ENCODE results near the gene AFG3L2. TPM values are rescaled to one million over a fixed set of nuclear protein-coding genes. Genes with fewer than 3 reads are reported as not detected.

AFG3L2 gene
- total and polyA plus RNA-seq, 5 experiments from 2014 or later = 27.0 to 42.1 (median 37.7) TPM

GRCh38 chr18:12304351-12305210 lies 72.4 kb downstream of the AFG3L2 start:
- ATAC-seq = no peak
- Mint-ChIP-seq H3K27me3 (peaks cover 19 to 60% (median 37%) of the 10 kb centered on the region in 5 donors), H3K9me3 (peaks cover 0 to 2% (median 0%) of the 10 kb centered on the region in 9 donors), H3K4me1 (peaks cover 3 to 22% (median 15%) of the 10 kb centered on the region in 4 donors), H3K27ac (no peak overlapping the region), H3K36me3 (peaks cover 0 to 5% (median 0%) of the 10 kb centered on the region in 3 donors), H3K4me3 (peak overlapping the region in 1 of 10 donors; percentile 33)
- POLR2A ChIA-PET = no interaction called here
- DNase-seq = no peak

- Mint-ChIP-seq H3K4me3 (no peak overlapping the region), H3K4me1 (peaks cover 3 to 17% (median 14%) of the 10 kb centered on the region in 4 donors), H3K27ac (no peak overlapping the region), H3K9me3 (peaks cover 0 to 2% (median 0%) of the 10 kb centered on the region in 9 donors), H3K27me3 (peaks cover 15 to 54% (median 33%) of the 10 kb centered on the region in 5 donors), H3K36me3 (peaks cover 0 to 3% (median 0%) of the 10 kb centered on the region in 3 donors)
- DNase-seq (no peak), ATAC-seq (no peak)
- POLR2A ChIA-PET = no interaction called here
Observed at GRCh38 chr18:12302391-12303147, 74.5 kb downstream of the AFG3L2 start.

DNA sequence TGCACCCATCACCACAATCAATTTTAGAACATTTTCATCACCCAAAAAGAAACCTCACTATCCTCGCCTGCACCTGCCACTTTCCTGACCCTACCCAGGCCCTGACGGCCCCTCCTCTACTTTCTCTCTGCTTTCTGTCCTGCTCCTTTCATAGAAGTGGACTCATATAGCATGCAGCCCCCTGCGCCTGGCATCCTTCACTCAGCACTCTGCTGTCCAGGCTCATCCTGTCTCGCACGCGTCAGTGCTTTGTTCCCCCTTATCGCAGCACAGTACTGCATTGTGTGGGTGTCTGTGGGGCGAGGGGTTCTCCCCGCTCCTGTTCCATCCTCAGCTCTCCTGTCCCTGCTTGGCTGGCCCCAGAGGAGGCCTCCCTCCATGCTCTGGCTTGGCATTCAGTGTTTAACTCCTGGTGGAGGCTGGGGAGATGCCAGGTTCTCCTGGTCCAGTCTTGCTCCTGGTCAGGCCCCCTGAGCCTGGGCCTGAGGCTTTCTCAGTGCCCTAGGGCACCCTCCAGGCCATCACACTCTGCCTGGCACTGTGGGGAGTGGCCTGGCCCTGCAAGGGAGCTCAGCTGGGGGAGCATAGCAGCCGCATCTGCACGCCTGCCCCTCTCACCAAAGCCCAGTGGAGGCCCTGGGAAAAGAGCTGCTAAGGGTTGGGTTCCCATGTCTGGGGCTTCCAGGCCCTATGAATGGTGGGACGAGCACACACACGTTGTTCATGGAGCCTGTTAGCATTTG lies 75.6 kb downstream of the AFG3L2 start:
- peaks cover 0 to 3% (median 0%) of the 10 kb centered on the region in 3 donors for H3K36me3 Mint-ChIP-seq
- no peak overlapping the region for H3K27ac Mint-ChIP-seq
- peaks cover 0 to 2% (median 0%) of the 10 kb centered on the region in 9 donors for H3K9me3 Mint-ChIP-seq
- DNase-seq (no peak), ATAC-seq (no peak)
- POLR2A ChIA-PET = no interaction called here
- H3K4me1 Mint-ChIP-seq = peaks cover 0 to 6% (median 3%) of the 10 kb centered on the region in 4 donors
- H3K4me3 Mint-ChIP-seq = no peak overlapping the region
- peaks cover 11 to 43% (median 23%) of the 10 kb centered on the region in 5 donors for H3K27me3 Mint-ChIP-seq

DNA sequence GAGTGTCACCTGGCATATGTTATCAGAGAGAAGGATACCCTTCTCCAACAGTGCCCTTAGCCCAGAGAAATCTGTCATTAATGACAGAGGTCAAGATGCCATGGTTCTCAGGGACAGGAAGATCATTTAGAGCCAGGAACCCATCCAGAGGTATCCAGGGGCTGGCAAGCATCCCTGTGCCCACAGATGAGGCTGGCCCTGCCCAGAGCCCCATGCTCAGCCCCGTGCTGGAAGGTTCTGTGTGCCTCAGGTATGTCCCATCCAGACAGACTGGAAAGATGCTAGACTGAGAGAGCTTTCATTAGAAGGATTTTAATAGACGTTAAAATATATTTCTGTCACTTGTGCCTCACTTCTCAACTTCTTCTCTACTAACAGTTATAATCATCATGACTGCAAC lies 77.2 kb downstream of the AFG3L2 start:
- H3K4me3 Mint-ChIP-seq = no peak overlapping the region
- no peak overlapping the region for H3K27ac Mint-ChIP-seq
- DNase-seq (no peak), ATAC-seq (no peak)
- no peaks in the 10 kb centered on the region for H3K36me3 Mint-ChIP-seq
- POLR2A ChIA-PET = no interaction called here
- no peaks in the 10 kb centered on the region for H3K4me1 Mint-ChIP-seq
- peaks cover 8 to 27% (median 12%) of the 10 kb centered on the region in 5 donors for H3K27me3 Mint-ChIP-seq
- peaks cover 0 to 2% (median 0%) of the 10 kb centered on the region in 9 donors for H3K9me3 Mint-ChIP-seq

- ATAC-seq (no peak), DNase-seq (no peak)
- H3K27me3 Mint-ChIP-seq = peaks cover 9 to 19% (median 11%) of the 10 kb centered on the region in 5 donors
- no peak overlapping the region for H3K27ac Mint-ChIP-seq
- no peak overlapping the region for H3K4me3 Mint-ChIP-seq
- H3K36me3 Mint-ChIP-seq = no peaks in the 10 kb centered on the region
- POLR2A ChIA-PET = no interaction called here
- peaks cover 0 to 2% (median 0%) of the 10 kb centered on the region in 9 donors for H3K9me3 Mint-ChIP-seq
- H3K4me1 Mint-ChIP-seq = no peaks in the 10 kb centered on the region
Observed at GRCh38 chr18:12296457-12296856, 80.6 kb downstream of the AFG3L2 start.

DNA sequence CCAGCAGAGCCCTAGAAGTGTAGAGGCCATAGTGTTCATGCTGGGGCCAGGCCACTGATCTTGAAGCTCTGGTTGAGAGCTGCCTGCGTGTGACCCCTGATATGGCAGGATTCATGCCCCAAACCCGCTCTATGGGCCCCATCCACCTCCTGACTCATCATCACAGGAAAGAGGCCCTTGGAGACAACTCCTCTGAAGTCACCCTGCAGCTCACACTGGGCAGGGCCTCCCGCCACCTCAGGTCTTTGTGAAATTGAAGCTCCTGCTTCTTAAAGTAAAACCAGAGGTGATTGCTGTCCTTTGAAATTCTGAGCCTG lies 81.0 kb downstream of the AFG3L2 start:
- ATAC-seq (no peak), DNase-seq (no peak)
- Mint-ChIP-seq H3K9me3 (peaks cover 0 to 2% (median 0%) of the 10 kb centered on the region in 9 donors), H3K36me3 (no peaks in the 10 kb centered on the region), H3K4me3 (no peak overlapping the region), H3K27me3 (peaks cover 11 to 19% (median 13%) of the 10 kb centered on the region in 5 donors), H3K27ac (no peak overlapping the region), H3K4me1 (no peaks in the 10 kb centered on the region)
- POLR2A ChIA-PET = no interaction called here

DNA sequence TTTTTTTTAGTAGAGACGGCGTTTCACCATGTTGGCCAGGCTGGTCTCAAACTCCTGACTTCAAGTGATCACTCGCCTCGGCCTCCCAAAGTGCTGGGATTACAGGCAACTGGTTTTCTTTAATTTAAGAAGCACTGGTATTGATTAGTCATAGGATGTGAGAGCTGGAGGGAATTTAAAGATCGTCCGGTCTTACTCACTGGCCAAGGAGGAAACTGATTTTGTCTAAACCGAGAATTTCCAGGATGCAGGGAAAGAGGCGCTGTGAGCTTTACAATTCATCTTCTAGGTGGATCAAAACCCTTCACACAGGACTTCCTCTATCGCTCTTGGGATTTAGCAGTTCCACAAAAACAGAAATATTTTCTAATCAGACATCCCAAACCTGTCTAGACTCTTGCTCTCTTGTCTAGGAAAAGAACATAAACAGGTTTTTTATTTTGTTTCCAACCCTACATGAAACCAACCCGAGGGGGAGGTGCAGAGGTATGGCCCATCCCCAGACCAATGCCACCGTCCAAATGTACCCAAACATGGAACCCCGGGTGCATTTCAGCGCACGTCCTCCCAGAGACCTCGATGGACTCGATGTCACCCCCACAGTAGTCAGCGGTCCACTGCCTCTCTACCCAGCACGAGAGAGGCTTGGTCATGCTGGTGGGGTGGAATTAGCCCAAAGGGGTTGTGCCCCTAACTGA lies 81.5 kb downstream of the AFG3L2 start:
- Mint-ChIP-seq H3K4me3 (no peak overlapping the region), H3K27me3 (peaks cover 9 to 15% (median 13%) of the 10 kb centered on the region in 5 donors), H3K9me3 (peaks cover 0 to 2% (median 0%) of the 10 kb centered on the region in 9 donors), H3K27ac (no peak overlapping the region), H3K36me3 (no peaks in the 10 kb centered on the region), H3K4me1 (no peaks in the 10 kb centered on the region)
- DNase-seq = no peak
- ATAC-seq = no peak
- POLR2A ChIA-PET = no interaction called here

GRCh38 chr18:12293831-12294230 lies 83.2 kb downstream of the AFG3L2 start:
- Mint-ChIP-seq H3K4me3 (no peak overlapping the region), H3K36me3 (no peaks in the 10 kb centered on the region), H3K4me1 (no peaks in the 10 kb centered on the region), H3K9me3 (peaks cover 0 to 2% (median 0%) of the 10 kb centered on the region in 9 donors), H3K27me3 (peaks cover 13 to 26% (median 22%) of the 10 kb centered on the region in 5 donors), H3K27ac (no peak overlapping the region)
- DNase-seq = no peak
- no peak for ATAC-seq
- POLR2A ChIA-PET = no interaction called here

DNA sequence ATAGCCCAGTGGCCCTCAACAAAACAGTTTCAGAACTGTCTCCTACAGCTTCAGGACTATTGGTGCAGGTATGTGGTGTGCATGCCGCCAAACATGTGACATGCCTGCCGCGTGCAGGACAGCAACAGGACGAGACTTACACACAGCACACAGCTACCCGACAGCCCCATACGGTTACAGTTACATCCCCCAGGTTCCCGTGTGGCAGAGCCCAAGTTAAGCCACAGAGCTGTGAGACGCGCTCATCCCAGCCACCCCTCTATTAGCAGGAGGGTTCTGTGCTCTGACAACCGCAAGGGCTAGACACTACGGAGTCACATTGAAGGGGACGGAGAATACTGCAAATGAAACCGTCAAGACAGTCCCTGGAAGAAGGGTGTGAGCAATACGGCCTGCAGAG lies 85.3 kb downstream of the AFG3L2 start:
- DNase-seq (no peak), ATAC-seq (no peak)
- Mint-ChIP-seq H3K4me3 (no peak overlapping the region), H3K36me3 (no peaks in the 10 kb centered on the region), H3K4me1 (peaks cover 0 to 8% (median 3%) of the 10 kb centered on the region in 4 donors), H3K27ac (no peak overlapping the region), H3K27me3 (peaks cover 13 to 41% (median 31%) of the 10 kb centered on the region in 5 donors), H3K9me3 (no peaks in the 10 kb centered on the region)
- POLR2A ChIA-PET = no interaction called here

DNA sequence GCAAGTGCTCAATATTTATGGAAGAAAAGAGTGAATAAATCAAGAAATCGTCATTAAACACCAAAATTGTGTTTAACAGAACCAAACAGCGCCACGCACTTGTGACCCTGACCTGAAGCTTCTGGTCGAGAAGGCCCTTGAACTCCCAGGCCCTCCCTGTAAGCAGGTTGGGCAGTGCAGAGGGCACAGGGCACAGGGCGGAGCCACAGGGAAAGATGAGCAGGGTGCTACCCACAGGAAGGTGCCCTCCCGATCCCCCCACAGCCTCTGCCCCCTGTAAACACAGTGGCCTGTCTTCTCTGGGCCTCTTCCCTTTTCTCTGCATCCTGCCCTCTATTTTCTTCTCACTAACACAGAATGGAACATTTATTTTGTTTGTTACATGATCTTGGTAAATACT lies 85.9 kb downstream of the AFG3L2 start:
- no peak for ATAC-seq
- Mint-ChIP-seq H3K4me1 (peaks cover 0 to 8% (median 3%) of the 10 kb centered on the region in 4 donors), H3K36me3 (no peaks in the 10 kb centered on the region), H3K27me3 (peaks cover 13 to 41% (median 31%) of the 10 kb centered on the region in 5 donors), H3K9me3 (no peaks in the 10 kb centered on the region), H3K4me3 (no peak overlapping the region), H3K27ac (no peak overlapping the region)
- POLR2A ChIA-PET = no interaction called here
- no peak for DNase-seq

- no peak for ATAC-seq
- peaks cover 12 to 43% (median 33%) of the 10 kb centered on the region in 5 donors for H3K27me3 Mint-ChIP-seq
- H3K4me3 Mint-ChIP-seq = no peak overlapping the region
- no peak overlapping the region for H3K27ac Mint-ChIP-seq
- no peak for DNase-seq
- H3K4me1 Mint-ChIP-seq = peaks cover 0 to 8% (median 3%) of the 10 kb centered on the region in 4 donors
- POLR2A ChIA-PET = no interaction called here
- no peaks in the 10 kb centered on the region for H3K9me3 Mint-ChIP-seq
- no peaks in the 10 kb centered on the region for H3K36me3 Mint-ChIP-seq
Observed at GRCh38 chr18:12290086-12290485, 86.9 kb downstream of the AFG3L2 start.

GRCh38 chr18:12288403-12288755 lies 88.6 kb downstream of the AFG3L2 start:
- Mint-ChIP-seq H3K27me3 (peaks cover 12 to 52% (median 34%) of the 10 kb centered on the region in 5 donors), H3K4me3 (peak overlapping the region in 1 of 10 donors; percentile 45), H3K27ac (no peak overlapping the region), H3K36me3 (no peaks in the 10 kb centered on the region), H3K4me1 (peaks cover 0 to 8% (median 3%) of the 10 kb centered on the region in 4 donors), H3K9me3 (no peaks in the 10 kb centered on the region)
- POLR2A ChIA-PET = no interaction called here
- no peak for ATAC-seq
- DNase-seq = no peak
